ENCODE data around the gene NUMB. TPM values are rescaled to one million over a fixed set of nuclear protein-coding genes. Genes with fewer than 3 reads are reported as not detected.

Gene NUMB
- total RNA-seq, 1 experiment from 2014 or later: 46.5 TPM

- Histone ChIP-seq H2BK20ac (ENCODE audit: low read depth, low read length, poor library complexity, severe bottlenecking) (no peak overlapping the region), H3K4me2 (ENCODE audit: insufficient read depth, insufficient read length, low read length) (no peak overlapping the region), H3K23ac (ENCODE audit: insufficient read length, low read depth, low read length) (no peak overlapping the region), H3K79me2 (ENCODE audit: insufficient read depth, low read length) (no peaks in the 10 kb centered on the region), H3K23me2 (ENCODE audit: insufficient read length, low read depth, low read length, poor library complexity, severe bottlenecking) (no peaks in the 10 kb centered on the region), H2BK12ac (ENCODE audit: insufficient read length, low read depth, low read length) (no peak overlapping the region), H3K27ac (ENCODE audit: insufficient read length, low read depth, low read length) (no peak overlapping the region), H4K91ac (ENCODE audit: insufficient read length, low read depth, low read length) (no peak overlapping the region), H3K18ac (ENCODE audit: insufficient read length, low read depth, low read length) (no peak overlapping the region), H4K5ac (ENCODE audit: insufficient read length, low read depth, low read length) (no peak overlapping the region), H3K56ac (ENCODE audit: insufficient read length, low read depth, low read length) (no peak overlapping the region), H3K4ac (ENCODE audit: low read depth, low read length) (no peak overlapping the region), H2BK15ac (ENCODE audit: low read depth, low read length) (no peak overlapping the region), H3K9me3 (ENCODE audit: control insufficient read depth, low read depth, low read length) (no peaks in the 10 kb centered on the region), H2BK5ac (ENCODE audit: insufficient read length, low read length) (no peak overlapping the region), H2AFZ (ENCODE audit: low read length) (no peak overlapping the region), H4K8ac (replicated peaks; ENCODE audit: insufficient read length, low read depth, low read length) (no peak overlapping the region), H2BK120ac (ENCODE audit: low read depth, low read length, poor library complexity, severe bottlenecking) (no peak overlapping the region), H3T11ph (ENCODE audit: low read length) (no peak overlapping the region), H3K14ac (ENCODE audit: insufficient read depth, low read length) (no peak overlapping the region), H3K9ac (ENCODE audit: extremely low read depth, insufficient read length, low read length) (no peak overlapping the region), H3K79me1 (ENCODE audit: insufficient read depth, low read depth, low read length, poor library complexity, severe bottlenecking) (no peaks in the 10 kb centered on the region), H4K20me1 (ENCODE audit: control insufficient read depth, insufficient read depth, insufficient read length) (no peaks in the 10 kb centered on the region), H3K27me3 (ENCODE audit: insufficient read depth, low read length) (no peaks in the 10 kb centered on the region), H2AK5ac (ENCODE audit: insufficient read length, low read length) (no peak overlapping the region), H3K4me1 (ENCODE audit: insufficient read depth, low read length) (peaks cover 4% of the 10 kb centered on the region)
- DNase-seq: no peak
- no peak overlapping the region for H3K4me3 Mint-ChIP-seq
- H3K9me3 Mint-ChIP-seq: no peaks in the 10 kb centered on the region
- TF ChIP-seq CTCF (conservative IDR thresholded peaks at IDR 0.05): no peak
- H3K36me3 Mint-ChIP-seq (ENCODE audit: insufficient read depth in 1 of 3, low read depth in 3 of 3): peaks cover 0 to 2% (median 0%) of the 10 kb centered on the region in 3 experiments; a peak in 1 of 7 replicates
- H3K27me3 Mint-ChIP-seq (ENCODE audit: low read depth): no peaks in the 10 kb centered on the region
- peaks cover 28 to 32% of the 10 kb centered on the region in 2 experiments for H3K4me1 Mint-ChIP-seq
- H3K27ac Mint-ChIP-seq: peak overlapping the region; percentile 61 to 78 (median 68); a peak in 5 of 7 replicates
- WGBS (ENCODE audit: extremely low coverage, insufficient read length, low lambda C conversion rate): no CpG with 5 or more reads among the region's 1 CpG
Observed at GRCh38 chr14:73325630-73326299, 132.6 kb downstream of the NUMB start.
